Immature natural killer cell (primary cell): ENCODE measurements around the gene SLX4IP. TPM values are rescaled to one million over a fixed set of nuclear protein-coding genes. Genes with fewer than 3 reads are reported as not detected.
"Not testable (repeated sequence)": the region's sequence is repeated elsewhere in the genome, so short reads cannot be mapped to it uniquely, and the experiment has no call there.

Source experiments
- DNase-seq, 3 donors: peaks; one replicate each; pipeline ENCODE4 v3.0.0; 2022; ENCODE audit warnings: mixed read lengths in 1 of 3
- H3K27ac Mint-ChIP-seq, 6 donors: one replicate each; pipeline ENCODE4 v1.8.0; 2020; ENCODE audit warnings: mixed read lengths in 6 of 6, mild to moderate bottlenecking in 5 of 6, inconsistent platforms in 4 of 6, moderate library complexity in 3 of 6
- H3K27me3 Mint-ChIP-seq, 3 donors: one replicate each; pipeline ENCODE4 v1.8.0; 2020 to 2021; ENCODE audit warnings: low read depth in 3 of 3, mild to moderate bottlenecking in 3 of 3, mixed read lengths in 3 of 3, moderate library complexity in 3 of 3, inconsistent platforms in 1 of 3
- H3K36me3 Mint-ChIP-seq, 3 donors: one replicate each; pipeline ENCODE4 v1.8.0; 2020; ENCODE audit warnings: mixed read lengths in 3 of 3, inconsistent platforms in 2 of 3, mild to moderate bottlenecking in 2 of 3
- H3K4me1 Mint-ChIP-seq, 2 donors: one replicate each; pipeline ENCODE4 v1.8.0; 2020; ENCODE audit warnings: inconsistent platforms in 2 of 2, mild to moderate bottlenecking in 2 of 2, mixed read lengths in 2 of 2, moderate library complexity in 1 of 2
- H3K4me3 Mint-ChIP-seq, 5 donors: one replicate each; pipeline ENCODE4 v1.8.0; 2020; ENCODE audit warnings: mild to moderate bottlenecking in 5 of 5, mixed read lengths in 5 of 5, inconsistent platforms in 3 of 5, moderate library complexity in 3 of 5
- H3K9me3 Mint-ChIP-seq, 6 donors: one replicate each; pipeline ENCODE4 v1.8.0; 2020; ENCODE audit warnings: mild to moderate bottlenecking in 6 of 6, mixed read lengths in 6 of 6, inconsistent platforms in 4 of 6, moderate library complexity in 3 of 6
- polyA plus RNA-seq, 3 donors: library from polyadenylated mRNA; unstranded; fragments of 300-500 nt; fragmentation: Illumina TruSeq; gene quantifications; one replicate each; pipeline ENCODE4 v1.2.3, GENCODE V29; 2021

Gene SLX4IP
- polyA plus RNA-seq, 3 donors from 2014 or later: 0.52 to 1.6 (median 0.75) TPM

- H3K27me3 Mint-ChIP-seq, DNase-seq, H3K9me3 Mint-ChIP-seq, H3K27ac Mint-ChIP-seq, H3K4me3 Mint-ChIP-seq, H3K4me1 Mint-ChIP-seq: not testable (repeated sequence)
- peaks cover 9 to 41% (median 20%) of the 10 kb centered on the region in 3 donors for H3K36me3 Mint-ChIP-seq
Observed at GRCh38 chr20:10617549-10618133, 182.5 kb downstream of the SLX4IP start.

GRCh38 chr20:10618611-10619245, 183.6 kb downstream of the SLX4IP start:
- Mint-ChIP-seq H3K4me3 (no peak overlapping the region), H3K27ac (no peak overlapping the region), H3K27me3 (peaks cover 0 to 2% (median 0%) of the 10 kb centered on the region in 3 donors), H3K9me3 (no peaks in the 10 kb centered on the region), H3K36me3 (peaks cover 9 to 30% (median 13%) of the 10 kb centered on the region in 3 donors), H3K4me1 (no peaks in the 10 kb centered on the region)
- DNase-seq: no peak

- H3K4me1 Mint-ChIP-seq: no peaks in the 10 kb centered on the region
- no peak for DNase-seq
- no peak overlapping the region for H3K4me3 Mint-ChIP-seq
- peaks cover 9 to 28% (median 12%) of the 10 kb centered on the region in 3 donors for H3K36me3 Mint-ChIP-seq
- H3K27me3 Mint-ChIP-seq: peaks cover 0 to 2% (median 0%) of the 10 kb centered on the region in 3 donors
- H3K9me3 Mint-ChIP-seq: no peaks in the 10 kb centered on the region
- H3K27ac Mint-ChIP-seq: no peak overlapping the region
Observed at GRCh38 chr20:10619427-10619826, 184.3 kb downstream of the SLX4IP start.

GRCh38 chr20:10621149-10621548, 186.0 kb downstream of the SLX4IP start:
- Mint-ChIP-seq H3K4me3 (no peak overlapping the region), H3K27me3 (peaks cover 0 to 3% (median 0%) of the 10 kb centered on the region in 3 donors), H3K27ac (no peak overlapping the region), H3K4me1 (no peaks in the 10 kb centered on the region), H3K9me3 (no peaks in the 10 kb centered on the region), H3K36me3 (peaks cover 7 to 17% (median 7%) of the 10 kb centered on the region in 3 donors)
- DNase-seq: no peak

GRCh38 chr20:10622657-10623418, 187.7 kb downstream of the SLX4IP start:
- peaks cover 0 to 2% (median 0%) of the 10 kb centered on the region in 3 donors for H3K27me3 Mint-ChIP-seq
- H3K36me3 Mint-ChIP-seq: peaks cover 3 to 8% (median 3%) of the 10 kb centered on the region in 3 donors
- no peak overlapping the region for H3K4me3 Mint-ChIP-seq
- no peaks in the 10 kb centered on the region for H3K4me1 Mint-ChIP-seq
- no peak overlapping the region for H3K27ac Mint-ChIP-seq
- H3K9me3 Mint-ChIP-seq: no peaks in the 10 kb centered on the region
- DNase-seq: no peak

GRCh38 chr20:10625641-10626040, 190.5 kb downstream of the SLX4IP start:
- Mint-ChIP-seq H3K27ac (no peak overlapping the region), H3K36me3 (peaks cover 3 to 8% (median 3%) of the 10 kb centered on the region in 3 donors), H3K4me3 (no peak overlapping the region), H3K4me1 (no peaks in the 10 kb centered on the region), H3K9me3 (no peaks in the 10 kb centered on the region), H3K27me3 (peaks cover 0 to 2% (median 1%) of the 10 kb centered on the region in 3 donors)
- DNase-seq: no peak

GRCh38 chr20:10626896-10627295, 191.8 kb downstream of the SLX4IP start:
- Mint-ChIP-seq H3K36me3 (peaks cover 3 to 5% (median 3%) of the 10 kb centered on the region in 3 donors), H3K9me3 (no peaks in the 10 kb centered on the region), H3K27ac (no peak overlapping the region), H3K4me1 (no peaks in the 10 kb centered on the region), H3K4me3 (no peak overlapping the region), H3K27me3 (peaks cover 0 to 2% (median 1%) of the 10 kb centered on the region in 3 donors)
- no peak for DNase-seq

GRCh38 chr20:10629946-10630650, 195.0 kb downstream of the SLX4IP start:
- peaks cover 0 to 1% (median 0%) of the 10 kb centered on the region in 3 donors for H3K27me3 Mint-ChIP-seq
- H3K9me3 Mint-ChIP-seq: no peaks in the 10 kb centered on the region
- H3K36me3 Mint-ChIP-seq: peaks cover 0 to 3% (median 0%) of the 10 kb centered on the region in 3 donors
- no peak overlapping the region for H3K4me3 Mint-ChIP-seq
- no peak overlapping the region for H3K27ac Mint-ChIP-seq
- no peak for DNase-seq
- H3K4me1 Mint-ChIP-seq: no peaks in the 10 kb centered on the region

- Mint-ChIP-seq H3K36me3 (no peaks in the 10 kb centered on the region), H3K4me1 (no peaks in the 10 kb centered on the region), H3K27ac (no peak overlapping the region), H3K9me3 (no peaks in the 10 kb centered on the region), H3K27me3 (peaks cover 0 to 1% (median 0%) of the 10 kb centered on the region in 3 donors), H3K4me3 (no peak overlapping the region)
- DNase-seq: no peak
Observed at GRCh38 chr20:10631126-10631525, 196.0 kb downstream of the SLX4IP start.

- no peak overlapping the region for H3K4me3 Mint-ChIP-seq
- H3K27ac Mint-ChIP-seq: peak overlapping the region in 1 of 6 donors; percentile 51
Observed at GRCh38 chr20:10632721-10633509, 197.8 kb downstream of the SLX4IP start.

GRCh38 chr20:10633718-10634117, 198.6 kb downstream of the SLX4IP start:
- Mint-ChIP-seq H3K36me3 (peaks cover 0 to 5% (median 0%) of the 10 kb centered on the region in 3 donors), H3K4me1 (no peaks in the 10 kb centered on the region), H3K27me3 (peaks cover 0 to 1% (median 0%) of the 10 kb centered on the region in 3 donors), H3K27ac (no peak overlapping the region), H3K4me3 (no peak overlapping the region), H3K9me3 (no peaks in the 10 kb centered on the region)
- DNase-seq: no peak

More at GRCh38 chr20:10632721-10633509, 197.8 kb downstream of the SLX4IP start:
- Mint-ChIP-seq H3K9me3 (no peaks in the 10 kb centered on the region), H3K27me3 (peaks cover 0 to 1% (median 0%) of the 10 kb centered on the region in 3 donors), H3K4me1 (no peaks in the 10 kb centered on the region), H3K36me3 (no peaks in the 10 kb centered on the region)
- DNase-seq: no peak

- H3K9me3 Mint-ChIP-seq: no peaks in the 10 kb centered on the region
- no peaks in the 10 kb centered on the region for H3K4me1 Mint-ChIP-seq
- peaks cover 0 to 1% (median 0%) of the 10 kb centered on the region in 3 donors for H3K27me3 Mint-ChIP-seq
- no peak overlapping the region for H3K27ac Mint-ChIP-seq
- no peak for DNase-seq
- H3K36me3 Mint-ChIP-seq: peaks cover 0 to 5% (median 0%) of the 10 kb centered on the region in 3 donors
- no peak overlapping the region for H3K4me3 Mint-ChIP-seq
Observed at GRCh38 chr20:10634211-10634610, 199.1 kb downstream of the SLX4IP start.
